HG03066 (cell line): ENCODE measurements around the gene SERPINC1.
"Not testable (repeated sequence)": the region's sequence is repeated elsewhere in the genome, so short reads cannot be mapped to it uniquely, and the experiment has no call there.

Source experiments
- ATAC-seq: cut with Tn5 transposase; IDR thresholded peaks from one replicate; pipeline ENCODE4 v1.9.1; 2021; ENCODE audit warnings: low read depth; ENCODE audit not compliant: unreplicated experiment

SERPINC1 gene

GRCh38 chr1:173917149-173917548, at the start of gene SERPINC1:
TSS of gene SERPINC1 (minus strand) at chr1:173917327. CDS start at chr1:173917259, 68 bp downstream.
- ATAC-seq, result no peak

GRCh38 chr1:173965896-173966295, 48.8 kb upstream of the SERPINC1 start:
- ATAC-seq, result not testable (repeated sequence)

GRCh38 chr1:173963477-173963876, 46.4 kb upstream of the SERPINC1 start:
- no peak for ATAC-seq

GRCh38 chr1:173960625-173961024, 43.5 kb upstream of the SERPINC1 start:
- no peak for ATAC-seq

- no peak for ATAC-seq
Observed at GRCh38 chr1:173954179-173954578, 37.1 kb upstream of the SERPINC1 start.

- no peak for ATAC-seq
Observed at GRCh38 chr1:173948594-173948993, 31.5 kb upstream of the SERPINC1 start.

- no peak for ATAC-seq
Observed at GRCh38 chr1:173946380-173946921, 29.3 kb upstream of the SERPINC1 start.

- ATAC-seq, result no peak
Observed at GRCh38 chr1:173937062-173937461, 19.9 kb upstream of the SERPINC1 start.

GRCh38 chr1:173934440-173934839, 17.3 kb upstream of the SERPINC1 start:
- no peak for ATAC-seq

GRCh38 chr1:173930541-173930940, 13.4 kb upstream of the SERPINC1 start:
- ATAC-seq, result not testable (repeated sequence)

- no peak for ATAC-seq
Observed at GRCh38 chr1:173925306-173926242, 8.4 kb upstream of the SERPINC1 start.

- no peak for ATAC-seq
Observed at GRCh38 chr1:173920861-173921260, 3.7 kb upstream of the SERPINC1 start.

- no peak for ATAC-seq
Observed at GRCh38 chr1:173917635-173918493, 737 bp upstream of the SERPINC1 start.

- ATAC-seq, result no peak
Observed at GRCh38 chr1:173916667-173917066, 460 bp downstream of the SERPINC1 start.

- ATAC-seq, result no peak
Observed at GRCh38 chr1:173915596-173915995, 1.5 kb downstream of the SERPINC1 start.

GRCh38 chr1:173914366-173914871, 2.7 kb downstream of the SERPINC1 start:
- no peak for ATAC-seq

GRCh38 chr1:173913111-173913510, 4.0 kb downstream of the SERPINC1 start:
- no peak for ATAC-seq

GRCh38 chr1:173903827-173904531, 13.1 kb downstream of the SERPINC1 start:
- no peak for ATAC-seq

GRCh38 chr1:173900992-173901391, 16.1 kb downstream of the SERPINC1 start:
- no peak for ATAC-seq

GRCh38 chr1:173900427-173900826, 16.7 kb downstream of the SERPINC1 start:
- no peak for ATAC-seq
